ENCODE data around the gene MACROH2A2.
"Not testable (repeated sequence)": the region's sequence is repeated elsewhere in the genome, so short reads cannot be mapped to it uniquely, and the experiment has no call there.

The MACROH2A2 gene

DNA sequence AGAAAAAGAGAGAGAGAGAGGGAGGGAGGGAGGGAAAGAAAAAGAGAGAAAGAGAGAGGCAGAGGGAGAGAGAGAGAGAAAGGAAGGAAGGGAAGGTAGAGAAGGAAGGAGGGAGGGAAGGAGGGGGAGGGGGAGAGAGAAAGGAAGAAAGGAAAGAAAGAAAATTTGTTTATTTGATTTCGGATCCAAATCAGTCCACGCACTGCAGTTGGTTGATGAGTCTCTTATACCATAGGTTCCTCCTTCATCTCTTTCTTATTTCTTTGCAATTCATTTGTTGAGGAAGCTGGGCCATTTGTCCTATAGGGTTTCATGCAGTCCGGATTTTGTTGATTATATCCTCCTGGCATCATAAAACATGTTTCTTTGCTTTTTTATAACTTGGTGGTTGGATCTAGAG, 45.6 kb downstream of the MACROH2A2 start:
- H3K27me3 ChIP-seq (ENCODE audit: low read depth, low read length) = no peaks in the 10 kb centered on the region
- no peak overlapping the region for H3K9ac ChIP-seq (ENCODE audit: low read length)
- no peak for TF ChIP-seq EZH2phosphoT487 (IDR thresholded peaks at IDR 0.05; ENCODE audit: low read depth)
- TF ChIP-seq, protein P1, sequence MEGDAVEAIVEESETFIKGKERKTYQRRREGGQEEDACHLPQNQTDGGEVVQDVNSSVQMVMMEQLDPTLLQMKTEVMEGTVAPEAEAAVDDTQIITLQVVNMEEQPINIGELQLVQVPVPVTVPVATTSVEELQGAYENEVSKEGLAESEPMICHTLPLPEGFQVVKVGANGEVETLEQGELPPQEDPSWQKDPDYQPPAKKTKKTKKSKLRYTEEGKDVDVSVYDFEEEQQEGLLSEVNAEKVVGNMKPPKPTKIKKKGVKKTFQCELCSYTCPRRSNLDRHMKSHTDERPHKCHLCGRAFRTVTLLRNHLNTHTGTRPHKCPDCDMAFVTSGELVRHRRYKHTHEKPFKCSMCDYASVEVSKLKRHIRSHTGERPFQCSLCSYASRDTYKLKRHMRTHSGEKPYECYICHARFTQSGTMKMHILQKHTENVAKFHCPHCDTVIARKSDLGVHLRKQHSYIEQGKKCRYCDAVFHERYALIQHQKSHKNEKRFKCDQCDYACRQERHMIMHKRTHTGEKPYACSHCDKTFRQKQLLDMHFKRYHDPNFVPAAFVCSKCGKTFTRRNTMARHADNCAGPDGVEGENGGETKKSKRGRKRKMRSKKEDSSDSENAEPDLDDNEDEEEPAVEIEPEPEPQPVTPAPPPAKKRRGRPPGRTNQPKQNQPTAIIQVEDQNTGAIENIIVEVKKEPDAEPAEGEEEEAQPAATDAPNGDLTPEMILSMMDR (IDR thresholded peaks at IDR 0.05; ENCODE audit: low read depth, low read length) = no peak
- H4K20me1 ChIP-seq (ENCODE audit: insufficient read depth, low read length) = no peaks in the 10 kb centered on the region
- H3K9me3 ChIP-seq (ENCODE audit: insufficient read depth, low read length) = no peaks in the 10 kb centered on the region
- no peak overlapping the region for H2AFZ ChIP-seq (ENCODE audit: low read depth, low read length)
- no peaks in the 10 kb centered on the region for H3K4me1 ChIP-seq (ENCODE audit: low read length)
- H3K4me3 ChIP-seq (ENCODE audit: low read length) = no peak overlapping the region
- H3K36me3 ChIP-seq (replicated peaks; ENCODE audit: low read depth, low read length) = no peaks in the 10 kb centered on the region
- H3K27ac ChIP-seq (ENCODE audit: low read length) = no peak overlapping the region
- no peak overlapping the region for H3K4me2 ChIP-seq (ENCODE audit: low read length)
- no peaks in the 10 kb centered on the region for H3K79me2 ChIP-seq (ENCODE audit: low read length)

DNA sequence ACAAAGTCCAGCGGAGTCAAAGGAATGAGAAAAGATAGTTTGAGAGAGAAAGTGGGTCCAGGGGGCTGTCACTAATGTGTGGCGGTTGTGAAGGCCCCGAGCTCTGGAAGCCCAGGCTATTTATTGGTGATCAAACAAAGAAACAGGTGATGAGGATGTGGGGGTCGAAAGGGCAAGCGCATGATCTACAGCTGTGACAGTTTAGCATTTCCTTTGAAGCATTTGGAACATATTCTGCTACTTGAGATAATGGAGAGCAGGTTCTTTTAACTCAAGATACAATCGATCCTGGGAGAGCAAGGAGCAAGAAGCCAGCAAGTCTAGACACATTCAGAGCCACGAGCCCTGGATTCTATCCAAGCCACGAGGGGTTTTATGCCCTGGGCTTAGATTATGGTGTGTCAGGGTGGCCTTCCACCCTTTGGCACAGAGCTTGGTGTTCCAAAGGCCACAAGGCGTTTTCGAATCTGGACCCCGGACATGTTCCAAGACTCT, 48.5 kb downstream of the MACROH2A2 start:
- not testable (repeated sequence) for H3K36me3 ChIP-seq (replicated peaks; ENCODE audit: low read depth, low read length); H3K27me3 ChIP-seq (ENCODE audit: low read depth, low read length); H3K27ac ChIP-seq (ENCODE audit: low read length); H3K9ac ChIP-seq (ENCODE audit: low read length); H3K4me3 ChIP-seq (ENCODE audit: low read length); H3K4me1 ChIP-seq (ENCODE audit: low read length); H4K20me1 ChIP-seq (ENCODE audit: insufficient read depth, low read length); H2AFZ ChIP-seq (ENCODE audit: low read depth, low read length); H3K9me3 ChIP-seq (ENCODE audit: insufficient read depth, low read length); H3K4me2 ChIP-seq (ENCODE audit: low read length); H3K79me2 ChIP-seq (ENCODE audit: low read length)

DNA sequence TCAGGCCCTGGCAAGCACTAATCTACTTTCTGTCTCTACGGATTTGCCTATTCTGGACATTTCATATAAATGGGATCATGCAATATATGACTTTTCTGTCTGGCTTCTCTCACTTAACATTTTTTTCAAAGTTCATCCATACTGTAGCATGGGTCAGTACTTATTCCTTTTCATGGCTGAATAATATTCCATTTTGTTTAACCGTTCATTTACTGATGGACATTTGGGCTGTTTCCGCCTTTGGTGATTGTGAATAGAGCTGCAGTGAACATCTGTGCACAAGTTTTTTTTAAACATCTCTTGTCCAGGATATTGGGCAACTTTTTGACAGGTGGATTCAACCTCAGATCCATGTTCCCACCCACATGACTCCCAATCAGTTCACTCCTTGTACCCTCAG, 49.0 kb downstream of the MACROH2A2 start:
- no peak overlapping the region for H3K27ac ChIP-seq (ENCODE audit: low read length)
- H3K4me1 ChIP-seq (ENCODE audit: low read length) = no peaks in the 10 kb centered on the region
- H3K4me2 ChIP-seq (ENCODE audit: low read length) = no peak overlapping the region
- H2AFZ ChIP-seq (ENCODE audit: low read depth, low read length) = no peak overlapping the region
- no peaks in the 10 kb centered on the region for H3K27me3 ChIP-seq (ENCODE audit: low read depth, low read length)
- no peak overlapping the region for H3K9ac ChIP-seq (ENCODE audit: low read length)
- H3K79me2 ChIP-seq (ENCODE audit: low read length) = no peaks in the 10 kb centered on the region
- H3K9me3 ChIP-seq (ENCODE audit: insufficient read depth, low read length) = no peaks in the 10 kb centered on the region
- no peaks in the 10 kb centered on the region for H3K36me3 ChIP-seq (replicated peaks; ENCODE audit: low read depth, low read length)
- no peak for TF ChIP-seq EZH2phosphoT487 (IDR thresholded peaks at IDR 0.05; ENCODE audit: low read depth)
- TF ChIP-seq, protein P1 (IDR thresholded peaks at IDR 0.05; ENCODE audit: low read depth, low read length) = no peak
- no peaks in the 10 kb centered on the region for H4K20me1 ChIP-seq (ENCODE audit: insufficient read depth, low read length)
- H3K4me3 ChIP-seq (ENCODE audit: low read length) = no peak overlapping the region

DNA sequence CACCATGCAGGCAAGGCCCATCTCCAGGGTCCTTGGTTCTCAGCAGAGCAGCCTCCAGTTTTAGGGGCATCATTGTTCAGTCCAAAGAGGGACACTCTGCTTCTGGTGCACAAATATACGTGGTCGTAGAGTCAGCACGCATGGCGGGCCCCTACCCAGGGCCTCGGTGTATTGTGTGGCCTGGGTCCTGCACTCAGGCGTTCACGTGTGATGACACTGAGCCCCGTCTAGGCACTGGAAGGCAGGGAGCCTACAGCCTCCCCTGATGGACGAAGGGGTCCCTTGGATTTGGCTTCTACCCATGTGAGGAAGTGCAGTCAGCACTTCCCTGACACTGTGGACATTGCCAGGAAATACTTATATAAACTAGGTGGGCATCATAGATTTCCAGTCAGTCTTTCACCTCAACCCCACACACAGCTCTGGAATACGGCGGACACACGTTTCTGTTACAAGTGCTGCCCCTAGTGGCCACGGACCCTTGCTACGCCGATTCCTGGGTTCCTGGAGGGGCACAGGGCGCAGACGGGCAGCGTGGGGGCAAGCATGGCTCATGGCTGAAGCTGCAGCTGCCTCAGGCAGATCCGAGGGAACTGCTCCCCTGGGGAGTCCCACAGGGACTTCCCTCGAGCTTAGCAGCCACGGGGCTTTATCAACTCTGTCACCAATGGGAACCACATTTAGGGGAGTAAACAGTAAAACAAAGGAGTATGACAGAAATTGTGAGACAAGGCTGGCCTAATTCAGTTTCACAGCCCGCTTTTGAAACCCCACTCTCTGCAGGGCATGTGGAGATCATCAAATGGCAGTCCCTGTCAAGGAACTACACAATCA, 54.5 kb downstream of the MACROH2A2 start:
- Histone ChIP-seq H3K9ac (ENCODE audit: low read length) (no peak overlapping the region), H3K36me3 (replicated peaks; ENCODE audit: low read depth, low read length) (no peaks in the 10 kb centered on the region), H3K27me3 (ENCODE audit: low read depth, low read length) (no peaks in the 10 kb centered on the region), H3K4me3 (ENCODE audit: low read length) (peak overlapping the region; percentile 19), H4K20me1 (ENCODE audit: insufficient read depth, low read length) (no peaks in the 10 kb centered on the region), H3K79me2 (ENCODE audit: low read length) (no peaks in the 10 kb centered on the region), H3K9me3 (ENCODE audit: insufficient read depth, low read length) (no peaks in the 10 kb centered on the region), H3K4me2 (ENCODE audit: low read length) (peak overlapping the region; percentile 43), H3K27ac (ENCODE audit: low read length) (no peak overlapping the region), H3K4me1 (ENCODE audit: low read length) (peaks cover 8% of the 10 kb centered on the region), H2AFZ (ENCODE audit: low read depth, low read length) (peak overlapping the region; percentile 73; the same call in 1 of the 2 replicates)
- TF ChIP-seq, protein P1 (IDR thresholded peaks at IDR 0.05; ENCODE audit: low read depth, low read length) = peak; percentile 66
- no peak for TF ChIP-seq EZH2phosphoT487 (IDR thresholded peaks at IDR 0.05; ENCODE audit: low read depth)

Data from OCI-LY3 (cell line).